Activated naive CD8-positive, alpha-beta T cell treated with anti-CD3 and anti-CD28 coated beads, Interleukin-2, amount 50 U/mL, for 16 hours (primary cell): ENCODE measurements around the gene ADGRL3.

Source experiments
- DNase-seq: peaks from one replicate; pipeline ENCODE4 v3.0.0-alpha.2; 2020; ENCODE audit warnings: low read depth, low spot score

The ADGRL3 gene

DNA sequence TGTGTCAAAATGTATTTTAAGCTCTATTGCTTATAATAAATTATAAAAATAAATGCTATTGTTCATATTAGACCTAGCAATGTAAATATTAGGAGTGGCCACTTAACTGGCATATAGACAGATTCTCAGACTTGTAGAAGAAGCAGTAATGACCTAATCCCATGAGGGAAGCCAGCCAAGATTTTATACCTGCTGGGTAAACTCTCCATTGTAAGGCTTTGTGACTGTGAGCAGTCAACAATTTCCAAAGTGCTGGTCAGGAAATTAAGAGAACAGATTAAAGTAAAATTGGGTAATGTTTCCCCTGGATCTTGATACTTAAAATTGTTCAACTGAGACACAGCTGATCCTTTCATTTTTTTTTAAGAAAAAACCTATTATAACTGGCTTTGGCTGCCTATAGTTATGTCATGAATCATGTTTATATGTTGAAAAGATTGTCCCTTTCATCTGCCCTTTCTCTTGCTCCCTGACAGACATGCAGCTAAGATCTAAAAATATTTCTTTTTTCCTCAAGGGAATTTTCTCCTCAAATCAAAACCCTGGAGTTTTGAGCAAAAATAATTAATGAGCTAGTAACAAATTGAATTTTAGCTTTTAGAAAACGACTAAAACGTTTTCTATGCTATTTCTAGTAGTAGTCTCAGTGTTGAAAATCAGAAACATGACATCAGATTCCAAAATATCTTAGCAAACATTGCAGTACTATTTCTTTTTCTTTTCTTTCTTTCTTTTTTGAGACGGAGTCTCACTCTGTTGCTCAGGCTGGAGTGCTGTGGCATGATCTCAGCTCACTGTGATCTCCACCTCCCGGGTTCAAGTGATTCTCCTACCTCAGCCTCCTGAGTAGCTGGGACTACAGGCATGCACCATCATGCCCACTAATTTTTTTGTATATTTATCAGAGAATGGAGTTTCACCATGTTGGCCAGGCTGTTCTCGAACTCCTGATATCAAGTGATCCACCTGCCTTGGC is 77.9 kb downstream of the ADGRL3 start:
- no peak for DNase-seq

DNA sequence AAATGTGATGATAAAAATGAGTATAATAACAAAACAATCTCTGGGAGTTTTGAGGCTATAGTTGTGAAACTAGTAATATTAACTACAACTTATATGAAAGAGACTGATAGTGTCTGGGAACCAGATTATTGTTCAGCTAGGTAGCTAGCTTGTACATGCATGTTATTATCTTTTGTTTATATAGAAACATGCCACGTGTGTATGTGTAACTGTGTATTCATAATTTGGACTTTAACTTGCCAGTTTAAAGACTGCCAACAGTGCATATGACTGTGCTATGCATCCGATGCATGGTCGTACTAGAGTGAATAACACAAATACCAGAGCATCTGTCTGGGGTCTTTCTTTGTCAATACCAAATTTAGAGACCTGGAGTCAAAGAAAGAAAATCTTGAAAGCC is 92.2 kb downstream of the ADGRL3 start:
- no peak for DNase-seq

DNA sequence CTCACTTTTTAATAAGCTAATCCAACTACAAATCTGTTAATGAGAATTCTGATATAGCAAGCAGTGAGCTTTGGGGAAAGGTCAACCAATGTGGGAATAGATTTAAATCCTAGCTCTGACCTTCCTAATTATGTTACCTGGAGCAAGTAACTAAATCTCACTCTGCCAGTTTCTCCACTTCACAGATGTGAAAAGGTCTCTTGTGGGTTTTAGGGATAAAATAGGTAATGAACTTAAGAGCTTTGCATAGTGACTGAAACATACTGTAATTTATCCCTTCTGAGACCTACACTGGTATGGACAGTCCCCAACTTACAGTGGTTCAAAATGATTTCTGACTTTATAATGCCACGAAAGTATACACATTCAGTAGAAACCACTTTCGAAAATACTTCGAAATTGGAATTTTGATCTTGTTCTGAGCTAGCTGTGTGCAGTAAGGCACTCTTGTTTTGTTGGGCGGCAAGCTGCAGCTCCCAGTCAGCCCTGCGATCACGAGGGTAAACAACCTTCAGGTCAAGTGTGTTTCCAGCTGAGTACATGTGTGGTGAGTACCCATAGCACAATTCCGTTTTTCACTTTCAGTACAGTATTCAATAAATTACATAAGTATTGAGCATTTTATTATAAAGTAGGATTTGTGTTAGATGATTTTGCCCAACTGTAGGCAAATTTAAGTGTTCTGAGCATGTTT is 93.7 kb downstream of the ADGRL3 start:
- no peak for DNase-seq

DNA sequence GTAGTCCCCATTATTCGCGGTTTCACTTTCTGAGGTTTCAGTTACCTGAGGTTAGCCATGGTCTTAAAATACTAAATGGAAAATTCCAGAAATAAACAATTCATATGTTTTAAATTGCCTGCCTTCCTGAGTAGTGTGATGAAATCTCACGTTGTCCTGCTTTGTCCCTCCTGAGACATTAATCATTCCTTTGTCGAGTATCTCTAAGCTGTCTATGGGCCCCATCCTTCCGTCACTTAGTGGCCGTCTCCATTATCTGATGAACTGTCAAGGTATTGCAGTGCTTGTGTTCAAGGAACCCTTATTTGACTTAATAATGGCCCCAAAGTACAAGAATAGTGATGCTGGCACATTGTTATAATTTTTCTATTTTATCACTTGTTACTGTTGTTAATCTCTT is 94.8 kb downstream of the ADGRL3 start:
- no peak for DNase-seq

DNA sequence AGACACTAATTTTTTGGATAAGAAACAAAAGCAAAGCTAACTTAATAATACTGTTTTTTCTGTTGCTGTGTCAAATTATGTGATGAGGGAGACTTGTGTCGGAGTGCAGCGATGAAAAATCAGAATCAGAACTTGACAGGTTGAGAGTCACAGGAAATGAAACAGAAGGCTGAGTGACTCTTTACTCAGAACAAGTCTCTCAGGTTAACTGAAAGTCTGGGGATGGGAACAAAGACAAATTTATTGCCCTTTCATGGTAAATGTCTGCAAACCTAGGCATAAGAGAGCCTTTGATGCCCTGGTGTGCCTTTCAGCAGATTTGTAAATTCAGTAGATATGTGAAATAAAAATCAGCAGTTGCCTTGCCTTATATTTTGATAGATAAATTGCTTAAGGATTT is 96.0 kb downstream of the ADGRL3 start:
- DNase-seq: no peak

DNA sequence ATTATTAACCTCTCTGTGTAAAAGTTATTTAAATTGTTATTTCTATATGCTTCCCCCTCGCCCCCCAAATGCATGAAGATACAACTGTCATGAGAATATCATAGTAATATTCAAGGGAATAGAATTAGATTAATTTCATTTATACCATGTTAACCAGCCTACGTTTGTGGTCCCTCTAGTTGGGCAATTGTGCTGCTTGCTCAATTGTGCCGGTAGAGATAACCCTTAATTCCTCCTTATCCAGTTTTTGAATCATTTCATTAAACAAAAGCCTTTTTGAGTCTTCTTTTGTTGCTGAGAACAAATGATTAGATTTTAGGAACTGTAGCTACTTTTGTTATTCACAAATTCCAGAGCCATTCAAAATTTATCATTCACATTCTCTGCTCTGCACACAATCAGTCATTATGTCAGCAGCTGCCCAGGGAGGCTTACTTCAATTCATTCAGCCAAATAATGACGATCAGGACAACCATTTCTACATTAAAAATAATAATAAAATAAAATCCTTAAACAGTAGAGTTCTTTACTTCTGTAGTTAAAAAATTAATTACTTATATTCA is 98.1 kb downstream of the ADGRL3 start:
- DNase-seq: no peak

DNA sequence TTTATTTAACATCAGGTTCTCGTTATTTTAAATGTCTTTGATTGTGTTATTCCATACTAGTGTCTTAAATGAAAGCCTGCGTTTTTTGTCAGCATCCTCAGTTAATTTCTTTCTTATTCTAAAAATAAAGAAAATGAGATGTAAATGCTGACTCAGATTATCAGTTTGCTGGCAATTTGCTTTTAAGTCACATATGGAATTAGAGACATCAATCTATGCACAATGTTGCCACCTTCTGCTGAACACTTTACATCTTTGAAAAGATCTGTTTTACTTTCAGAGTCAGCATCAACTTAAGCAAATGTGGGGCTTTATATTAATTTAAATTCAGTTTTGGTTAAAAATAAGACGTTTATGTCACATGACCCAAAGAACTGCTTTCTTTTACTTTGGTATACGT is 99.2 kb downstream of the ADGRL3 start:
- no peak for DNase-seq

DNA sequence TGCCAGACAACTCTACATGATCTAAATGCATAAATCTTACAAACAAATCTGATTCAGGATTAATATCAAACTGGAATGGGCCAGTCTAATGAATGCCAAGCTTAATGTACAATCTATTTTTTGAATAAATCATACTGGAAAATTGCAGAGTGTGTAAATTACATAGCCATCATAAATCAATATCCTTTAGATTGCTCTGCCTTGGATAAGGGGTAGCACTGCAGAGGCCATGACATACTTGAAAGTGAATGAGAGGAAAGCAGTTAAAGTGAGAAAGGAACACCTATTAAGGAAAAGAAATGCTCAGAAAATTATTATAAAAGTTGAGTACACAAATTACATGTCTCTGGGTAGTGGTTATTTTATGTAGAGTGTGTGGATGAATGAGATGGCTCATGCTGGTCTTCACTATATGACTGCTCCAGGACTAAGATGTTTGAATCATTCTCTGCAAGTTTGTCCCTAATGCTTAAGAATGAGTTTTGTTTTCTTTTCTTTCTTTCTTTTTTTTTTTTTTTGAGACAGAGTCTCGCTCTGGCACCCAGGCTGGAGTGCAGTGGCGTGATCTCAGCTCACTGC is 100.2 kb downstream of the ADGRL3 start:
- no peak for DNase-seq

DNA sequence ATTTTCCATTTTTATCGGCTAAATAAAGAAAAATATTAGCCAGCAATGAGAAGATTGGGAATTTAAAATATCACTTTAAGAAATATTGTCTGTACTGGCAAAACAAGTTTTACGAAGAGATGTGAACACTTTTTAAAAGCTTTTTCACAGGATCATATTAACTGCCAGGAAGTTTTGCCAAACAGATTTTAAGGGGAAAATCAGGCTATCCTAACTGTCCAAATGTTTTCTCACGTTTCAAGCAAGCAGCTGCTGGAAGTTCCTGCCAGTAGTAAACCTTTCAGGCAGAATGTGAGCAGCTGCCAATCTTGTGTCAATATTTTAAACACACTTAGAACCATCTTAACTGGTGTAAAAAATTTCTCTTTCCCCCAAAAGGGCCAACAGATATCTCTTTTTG is 101.1 kb downstream of the ADGRL3 start:
- no peak for DNase-seq

DNA sequence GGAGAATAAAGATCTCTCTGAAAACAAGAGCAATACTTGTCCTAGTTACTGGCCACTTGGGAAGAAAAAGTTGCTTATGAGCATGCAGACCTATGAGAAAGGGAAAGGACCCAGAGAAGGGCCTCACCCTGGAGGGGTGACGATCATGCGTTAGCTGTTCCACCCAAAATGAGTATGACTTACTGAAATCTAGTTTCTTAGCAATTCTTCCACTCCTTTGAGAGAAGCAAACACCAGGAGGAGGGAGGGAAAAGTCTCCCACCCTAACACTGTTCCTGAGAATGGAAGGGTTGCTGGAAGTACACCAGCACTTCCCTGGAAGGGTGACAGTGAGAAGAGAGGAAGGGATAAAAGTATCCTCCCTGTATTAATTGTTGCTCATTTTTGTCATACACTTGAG is 107.9 kb downstream of the ADGRL3 start:
- DNase-seq: no peak

DNA sequence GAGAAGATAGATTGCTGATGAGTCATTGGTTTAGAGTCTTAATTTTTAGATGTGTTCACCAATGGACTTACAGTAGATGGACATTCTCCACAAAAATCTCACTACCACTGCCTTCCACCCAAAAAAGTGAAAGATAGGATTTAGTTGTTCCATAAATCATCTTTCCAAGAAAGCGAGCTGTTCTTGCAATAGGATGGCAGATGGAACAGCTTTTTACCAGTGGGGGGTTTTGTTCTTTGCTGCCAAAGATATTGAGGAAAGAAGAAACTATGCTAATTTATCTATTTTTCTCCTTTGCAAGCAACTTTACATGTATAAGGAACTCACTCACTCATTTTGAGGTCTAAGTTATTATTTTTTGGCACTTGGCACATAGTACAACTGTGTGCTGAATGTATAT is 109.5 kb downstream of the ADGRL3 start:
- no peak for DNase-seq

DNA sequence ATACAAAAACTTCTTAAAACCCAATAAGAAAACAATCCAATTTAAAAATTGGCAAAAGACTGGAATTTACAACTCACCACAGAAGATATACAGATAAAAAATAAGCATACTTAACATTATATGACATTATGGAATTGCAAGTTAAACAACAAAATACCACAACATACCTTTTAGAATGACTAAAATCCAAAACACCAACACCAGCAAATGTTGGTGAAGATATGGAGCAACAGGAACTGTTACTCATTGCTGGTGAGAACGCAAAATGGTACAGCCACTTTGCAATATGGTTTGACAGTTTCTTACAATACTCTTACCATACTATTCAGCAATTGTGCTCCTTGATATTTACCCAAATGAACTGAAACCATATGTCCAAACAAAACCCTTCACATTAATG is 112.4 kb downstream of the ADGRL3 start:
- no peak for DNase-seq

DNA sequence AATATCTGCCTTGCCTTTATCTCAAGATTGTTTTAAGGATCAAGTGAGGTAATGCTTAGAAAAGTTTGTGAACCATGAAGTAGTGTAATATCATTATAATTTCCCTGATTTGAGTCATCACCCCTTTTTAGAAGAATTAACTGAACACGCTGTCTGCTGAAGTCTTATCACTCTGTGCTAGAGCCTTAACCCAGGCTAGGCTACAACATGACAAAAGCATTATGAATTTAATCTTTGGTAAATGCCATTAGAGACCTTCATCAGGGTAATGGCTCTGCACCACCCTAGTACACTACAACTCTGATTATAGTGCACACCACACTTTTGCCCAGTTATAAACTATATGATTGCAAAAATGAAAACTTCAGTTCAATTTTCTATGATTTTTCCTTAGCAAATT is 118.3 kb downstream of the ADGRL3 start:
- DNase-seq: no peak

DNA sequence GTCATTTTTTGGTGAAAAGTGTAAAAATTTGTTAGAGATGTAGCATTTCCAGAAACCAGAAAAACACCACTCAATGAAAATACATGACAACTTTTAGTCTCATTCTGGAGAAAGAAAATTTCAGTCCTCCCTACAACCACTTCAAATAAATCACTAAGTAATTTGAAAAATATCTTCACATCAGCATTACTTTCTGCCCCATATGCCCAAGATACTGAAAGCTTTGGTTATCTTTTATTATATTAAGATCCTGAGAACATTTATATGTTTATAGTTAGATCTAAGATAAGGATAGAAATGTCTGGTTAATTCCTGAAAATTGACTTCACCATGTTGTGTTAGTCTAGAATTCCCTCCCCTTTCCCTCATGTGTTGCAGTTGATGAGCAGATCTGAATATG is 119.0 kb downstream of the ADGRL3 start:
- no peak for DNase-seq

DNA sequence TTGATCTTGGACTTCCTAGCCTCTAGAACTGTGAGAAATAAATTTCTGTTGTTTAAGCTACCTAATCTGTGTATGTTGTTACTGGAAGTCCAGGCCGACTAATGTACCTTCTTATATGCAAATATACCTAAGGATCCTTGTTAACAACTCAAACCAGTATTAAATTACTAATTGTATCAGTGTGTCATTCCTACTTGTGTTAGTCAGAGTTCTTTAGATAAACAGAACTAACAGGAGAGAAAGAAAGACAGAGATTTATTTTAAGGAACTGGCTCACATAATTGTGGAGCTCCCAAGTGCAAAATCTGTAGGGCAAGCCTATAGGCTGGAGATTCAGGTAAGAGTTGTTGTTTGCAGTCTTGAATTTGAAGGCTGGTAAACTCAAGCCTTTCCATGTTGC is 120.0 kb downstream of the ADGRL3 start:
- DNase-seq: no peak

DNA sequence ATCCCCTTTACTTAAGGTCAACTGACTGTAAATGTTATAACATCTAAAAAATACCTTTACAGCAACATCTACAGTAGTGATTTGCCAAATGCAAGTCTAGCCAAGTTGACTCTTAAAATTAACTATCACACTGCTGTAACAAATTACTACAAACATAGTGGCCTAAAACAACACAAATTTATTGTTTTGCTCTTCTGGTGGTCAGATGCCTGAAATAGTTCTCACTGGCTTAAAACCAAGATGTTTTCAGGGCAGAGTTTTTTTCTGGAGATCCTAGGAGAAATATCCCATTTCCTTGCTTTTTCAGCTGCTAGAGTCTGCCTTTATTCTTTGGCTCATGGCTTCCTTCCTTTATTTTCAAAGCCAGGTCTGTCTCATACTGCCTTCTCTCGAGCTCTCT is 120.5 kb downstream of the ADGRL3 start:
- DNase-seq: no peak

DNA sequence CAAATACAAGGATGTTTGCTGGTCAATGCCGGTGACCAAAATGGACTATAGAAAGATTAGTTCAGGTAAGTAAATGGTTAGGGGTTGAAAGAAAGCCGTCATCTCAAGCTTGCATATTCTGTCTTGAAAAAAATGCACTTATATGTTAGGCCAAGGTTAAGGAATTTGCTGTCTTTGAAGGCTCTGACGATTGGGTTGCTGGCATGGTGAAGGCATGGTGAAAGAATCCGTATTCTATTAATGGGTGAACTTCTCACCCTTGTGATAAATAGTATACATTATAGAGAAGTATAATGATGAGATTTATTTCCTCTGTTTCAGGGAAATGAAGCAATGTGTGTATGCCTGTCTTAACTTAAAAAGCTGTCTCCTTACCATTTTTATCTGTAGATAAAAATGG is 132.6 kb downstream of the ADGRL3 start:
- DNase-seq: no peak

DNA sequence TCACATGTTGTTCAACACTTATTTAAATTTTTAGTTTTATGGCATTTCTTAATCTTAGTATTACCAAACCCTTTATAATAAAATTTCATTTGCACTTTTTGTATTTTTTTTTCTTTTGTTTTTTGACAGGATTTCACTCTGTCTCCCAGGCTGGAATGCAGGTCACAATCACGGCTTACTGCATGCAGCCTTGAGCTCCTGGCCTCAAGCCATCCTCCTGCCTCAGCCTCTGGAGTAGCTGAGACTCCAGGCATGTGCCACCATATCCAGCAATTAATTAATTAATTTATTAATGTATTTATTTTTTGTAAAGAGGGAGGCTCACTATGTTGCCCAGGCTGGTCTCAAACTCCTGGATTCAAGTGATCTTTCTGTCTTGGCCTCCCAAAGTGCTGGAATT is 133.4 kb downstream of the ADGRL3 start:
- no peak for DNase-seq

DNA sequence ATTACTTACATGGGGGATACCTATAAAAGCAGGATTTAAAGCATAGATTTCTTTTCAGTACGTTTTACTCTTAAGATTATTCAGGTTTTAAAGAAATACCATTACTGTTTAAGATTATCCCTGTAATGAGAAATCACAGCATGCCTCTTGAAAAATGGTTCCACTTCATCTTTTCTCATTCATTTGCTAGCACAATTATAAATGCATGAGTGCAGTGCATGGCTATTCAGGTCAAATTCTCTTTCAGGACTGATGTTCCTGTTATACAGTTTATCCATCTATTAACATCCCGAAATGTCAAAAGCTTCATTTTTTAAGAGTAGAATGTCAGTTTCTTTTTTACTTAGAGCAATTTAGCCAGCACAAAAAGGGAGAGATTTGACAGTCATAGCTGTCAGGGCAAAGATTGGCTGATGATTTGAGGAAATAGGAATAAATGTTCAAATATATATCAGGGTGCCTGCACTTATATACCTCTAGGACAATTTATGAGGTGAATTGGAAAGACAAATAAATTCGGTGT is 135.2 kb downstream of the ADGRL3 start:
- no peak for DNase-seq

DNA sequence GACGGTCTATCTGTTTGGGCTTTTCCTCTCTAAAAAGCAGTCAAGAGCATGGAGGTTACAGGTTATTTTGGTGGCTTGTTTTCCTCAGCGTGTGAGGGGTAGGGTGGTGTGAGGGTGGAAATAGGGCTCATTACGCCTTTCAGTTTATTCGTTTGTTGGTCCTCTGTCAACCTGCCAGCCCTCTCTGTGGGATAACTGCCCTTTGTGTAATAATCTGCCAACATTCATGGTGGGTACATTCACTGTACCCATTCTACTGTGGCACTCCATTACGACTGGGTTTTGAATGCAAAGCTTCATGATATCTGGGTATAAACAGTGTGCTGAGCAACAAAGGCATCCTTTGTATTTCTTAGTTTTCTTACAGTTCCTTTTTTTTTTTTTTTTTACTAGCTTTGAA is 136.4 kb downstream of the ADGRL3 start:
- DNase-seq: no peak

DNA sequence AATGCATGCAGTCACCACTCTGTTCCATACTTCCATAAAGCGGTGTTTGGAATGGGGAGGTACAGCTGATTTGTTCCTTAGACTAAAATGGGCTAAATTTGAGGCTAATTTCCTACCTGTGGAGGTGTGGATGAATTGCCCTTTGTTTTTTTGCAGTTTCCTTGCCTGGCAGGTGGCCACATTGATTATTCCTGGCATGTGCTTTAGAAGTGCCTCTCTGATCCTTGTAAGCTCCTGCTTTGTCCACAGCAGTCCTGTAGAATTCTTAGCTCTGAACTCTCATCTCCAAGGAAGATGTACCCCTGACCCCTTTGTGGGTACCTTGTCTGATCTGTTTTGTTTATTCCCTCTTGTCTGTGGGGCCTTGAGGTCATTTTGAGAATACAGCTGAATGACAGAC is 136.8 kb downstream of the ADGRL3 start:
- no peak for DNase-seq

DNA sequence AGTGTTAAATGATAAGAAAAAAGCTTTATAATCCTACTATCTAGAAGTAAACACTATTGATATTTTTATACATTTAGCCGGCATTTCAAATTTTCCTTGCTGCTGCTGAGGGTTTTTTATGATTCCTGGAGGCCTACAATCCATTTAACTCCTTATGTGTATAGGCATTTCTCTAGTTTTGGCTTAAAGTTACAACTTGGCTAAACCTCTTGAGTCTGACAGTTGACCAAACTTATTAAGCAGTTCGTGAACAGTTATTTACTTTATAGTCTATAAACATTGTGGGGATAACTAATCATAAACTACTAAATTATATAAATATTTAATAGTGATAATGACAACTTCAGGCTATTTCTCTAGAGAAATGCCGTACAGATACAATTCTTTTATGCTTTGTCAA is 141.9 kb downstream of the ADGRL3 start:
- DNase-seq: no peak
